Esophagus muscularis mucosa (tissue), 3 donors: ENCODE results near the gene ARL15.

Experiments
- CTCF ChIP-seq, 3 experiments: fragments of 200-600 bp in 2 of 3; fragments of 450-650 bp in 1 of 3; sonication (generic) in 2 of 3; IDR thresholded peaks; one replicate each; pipeline ENCODE4 v1.5.1; 2017 to 2019; ENCODE audit warnings: antibody characterized with exemption in 3 of 3, mild to moderate bottlenecking in 2 of 3, moderate library complexity in 1 of 3
- POLR2A ChIP-seq: fragments of 450-650 bp; IDR thresholded peaks from one replicate; pipeline ENCODE4 v1.6.1; 2017; ENCODE audit warnings: antibody characterized with exemption, moderate library complexity, mild to moderate bottlenecking, low read depth
- POLR2AphosphoS5 ChIP-seq, 2 donors: sonication (generic); formaldehyde crosslinking; IDR thresholded peaks; one replicate each; pipeline ENCODE4 v1.6.1; 2017; ENCODE audit warnings: antibody characterized with exemption in 2 of 2

GRCh38 chr5:53944981-53945380 is 365.4 kb downstream of the ARL15 start:
- TF ChIP-seq POLR2AphosphoS5 (IDR thresholded peaks at IDR 0.05) (no peak), POLR2A (no peak), CTCF (IDR thresholded peaks at IDR 0.05) (no peak)
